Astrocyte (in vitro differentiated cells and primary cell): ENCODE data around the gene SEC23A. TPM values are rescaled to one million over a fixed set of nuclear protein-coding genes. Genes with fewer than 3 reads are reported as not detected.

ENCODE experiments used
- DNase-seq: peaks from one replicate; pipeline ENCODE4 v3.0.0-alpha.2; 2010; ENCODE audit warnings: low read depth
- FAIRE-seq: peaks from 2 replicates; lab custom pipeline; 2011; peaks lifted over from hg19 to GRCh38; lab: Jason Lieb, UNC
- H2AFZ ChIP-seq: 2 replicates; pipeline ENCODE4 v1.6.0; 2012; ENCODE audit warnings: low read depth, low read length, inconsistent platforms
- H3K27ac ChIP-seq: 2 replicates; pipeline ENCODE4 v1.5.1; 2011; ENCODE audit warnings: low read depth, low read length, inconsistent platforms
- H3K27me3 ChIP-seq: 2 replicates; pipeline ENCODE4 v1.6.0; 2011; ENCODE audit warnings: low read length, inconsistent platforms; ENCODE audit not compliant: insufficient read depth
- H3K36me3 ChIP-seq: 2 replicates; pipeline ENCODE4 v1.5.1; 2011; ENCODE audit warnings: low read length, inconsistent platforms; ENCODE audit not compliant: insufficient read depth
- H3K4me1 ChIP-seq: 2 replicates; pipeline ENCODE4 v1.5.1; 2011; ENCODE audit warnings: low read length, inconsistent platforms; ENCODE audit not compliant: insufficient read depth
- H3K4me2 ChIP-seq: 2 replicates; pipeline ENCODE4 v1.6.0; 2012; ENCODE audit warnings: low read length, inconsistent platforms
- H3K4me3 ChIP-seq: 2 replicates; pipeline ENCODE4 v1.5.1; 2011; ENCODE audit warnings: low read depth, mild to moderate bottlenecking, low read length, inconsistent platforms; ENCODE audit not compliant: insufficient read depth
- H3K79me2 ChIP-seq: 2 replicates; pipeline ENCODE4 v1.6.0; 2012; ENCODE audit warnings: mild to moderate bottlenecking, low read length, inconsistent platforms; ENCODE audit not compliant: insufficient read depth
- H3K9ac ChIP-seq: 2 replicates; pipeline ENCODE4 v1.6.0; 2012; ENCODE audit warnings: mild to moderate bottlenecking, low read length, inconsistent platforms
- H3K9me3 ChIP-seq: 2 replicates; pipeline ENCODE4 v1.5.1; 2012; ENCODE audit warnings: low read depth, mild to moderate bottlenecking, low read length, inconsistent platforms; ENCODE audit not compliant: insufficient read depth
- H4K20me1 ChIP-seq: 2 replicates; pipeline ENCODE4 v1.6.0; 2012; ENCODE audit warnings: low read length, inconsistent platforms; ENCODE audit not compliant: insufficient read depth
- H3K27ac Mint-ChIP-seq: one replicate; pipeline ENCODE4 v1.8.0; 2021; ENCODE audit warnings: mild to moderate bottlenecking, mixed read lengths; ENCODE audit not compliant: unreplicated experiment
- H3K27me3 Mint-ChIP-seq: one replicate; pipeline ENCODE4 v1.8.0; 2021; ENCODE audit warnings: low read depth, mixed read lengths; ENCODE audit not compliant: unreplicated experiment
- H3K36me3 Mint-ChIP-seq: one replicate; pipeline ENCODE4 v1.8.0; 2021; ENCODE audit warnings: low read depth, mixed read lengths; ENCODE audit not compliant: unreplicated experiment
- H3K4me1 Mint-ChIP-seq: one replicate; pipeline ENCODE4 v1.8.0; 2021; ENCODE audit warnings: low read depth, mixed read lengths; ENCODE audit not compliant: unreplicated experiment
- H3K4me3 Mint-ChIP-seq: one replicate; pipeline ENCODE4 v1.8.0; 2021; ENCODE audit warnings: mild to moderate bottlenecking, moderate library complexity, mixed read lengths; ENCODE audit not compliant: unreplicated experiment
- H3K9me3 Mint-ChIP-seq: one replicate; pipeline ENCODE4 v1.8.0; 2021; ENCODE audit warnings: mild to moderate bottlenecking, mixed read lengths; ENCODE audit not compliant: unreplicated experiment
- CTCF ChIP-seq: IDR thresholded peaks from 2 replicates; pipeline ENCODE4 v1.5.1; 2011; ENCODE audit warnings: low read depth, mild to moderate bottlenecking, inconsistent platforms, low read length, moderate library complexity; ENCODE audit not compliant: insufficient read depth
- EZH2 ChIP-seq: IDR thresholded peaks from 2 replicates; pipeline ENCODE4 v1.6.1; 2012; ENCODE audit warnings: mild to moderate bottlenecking, low read length, inconsistent platforms; ENCODE audit not compliant: insufficient read depth
- total RNA-seq: library from RNA; stranded (reverse); gene quantifications from 2 replicates; pipeline ENCODE4 v1.2.1, GENCODE V29; 2021

The SEC23A gene
- total RNA-seq, 1 donor from 2014 or later = 229 TPM

- no peaks in the 10 kb centered on the region for H3K27me3 ChIP-seq
- H3K36me3 ChIP-seq = no peaks in the 10 kb centered on the region
- no peak for DNase-seq
- no peak overlapping the region for H3K27ac ChIP-seq
- H3K4me3 ChIP-seq = no peak overlapping the region
- FAIRE-seq = no peak
- Mint-ChIP-seq H3K36me3 (peaks cover 17% of the 10 kb centered on the region), H3K27ac (no peak overlapping the region), H3K4me1 (no peaks in the 10 kb centered on the region), H3K9me3 (no peaks in the 10 kb centered on the region), H3K27me3 (no peaks in the 10 kb centered on the region), H3K4me3 (no peak overlapping the region)
- no peak overlapping the region for H3K9ac ChIP-seq
- no peak for TF ChIP-seq CTCF
- no peak for TF ChIP-seq EZH2
- no peaks in the 10 kb centered on the region for H3K4me1 ChIP-seq
- H2AFZ ChIP-seq = no peak overlapping the region
- H4K20me1 ChIP-seq = peaks cover 7% of the 10 kb centered on the region
- H3K79me2 ChIP-seq = no peaks in the 10 kb centered on the region
- H3K9me3 ChIP-seq = no peaks in the 10 kb centered on the region
- no peak overlapping the region for H3K4me2 ChIP-seq
Observed at GRCh38 chr14:38999949-39000348, 103.1 kb downstream of the SEC23A start.

DNA sequence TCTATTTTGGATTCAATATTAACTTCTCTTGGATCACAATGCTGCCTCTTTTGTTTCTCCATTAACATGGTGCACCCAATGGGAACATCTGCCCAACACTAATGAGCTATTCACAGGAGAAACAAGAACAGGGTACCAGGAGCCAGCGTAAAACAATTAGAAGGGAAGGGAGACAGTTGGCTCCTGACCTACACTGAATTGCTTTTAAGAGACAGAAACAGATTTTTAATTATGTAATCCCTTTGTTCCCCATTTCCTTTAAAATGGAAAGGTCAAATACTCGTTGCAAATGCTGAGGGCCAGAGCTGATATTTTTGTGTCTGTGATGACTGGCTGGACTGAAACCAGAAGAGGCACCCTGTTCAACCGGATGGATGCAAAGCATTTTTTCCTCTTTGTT is 108.3 kb downstream of the SEC23A start:
- Histone ChIP-seq H3K36me3 (no peaks in the 10 kb centered on the region), H3K27me3 (no peaks in the 10 kb centered on the region), H3K79me2 (no peaks in the 10 kb centered on the region), H3K27ac (no peak overlapping the region), H3K9ac (no peak overlapping the region), H3K9me3 (no peaks in the 10 kb centered on the region), H2AFZ (no peak overlapping the region), H3K4me1 (no peaks in the 10 kb centered on the region), H3K4me3 (no peak overlapping the region), H4K20me1 (peaks cover 1% of the 10 kb centered on the region), H3K4me2 (no peak overlapping the region)
- H3K4me1 Mint-ChIP-seq = peaks cover 1% of the 10 kb centered on the region
- TF ChIP-seq CTCF = no peak
- no peak for TF ChIP-seq EZH2
- H3K27ac Mint-ChIP-seq = no peak overlapping the region
- DNase-seq (no peak), FAIRE-seq (no peak)
- peaks cover 4% of the 10 kb centered on the region for H3K9me3 Mint-ChIP-seq
- H3K27me3 Mint-ChIP-seq = no peaks in the 10 kb centered on the region
- no peak overlapping the region for H3K4me3 Mint-ChIP-seq
- peaks cover 15% of the 10 kb centered on the region for H3K36me3 Mint-ChIP-seq

DNA sequence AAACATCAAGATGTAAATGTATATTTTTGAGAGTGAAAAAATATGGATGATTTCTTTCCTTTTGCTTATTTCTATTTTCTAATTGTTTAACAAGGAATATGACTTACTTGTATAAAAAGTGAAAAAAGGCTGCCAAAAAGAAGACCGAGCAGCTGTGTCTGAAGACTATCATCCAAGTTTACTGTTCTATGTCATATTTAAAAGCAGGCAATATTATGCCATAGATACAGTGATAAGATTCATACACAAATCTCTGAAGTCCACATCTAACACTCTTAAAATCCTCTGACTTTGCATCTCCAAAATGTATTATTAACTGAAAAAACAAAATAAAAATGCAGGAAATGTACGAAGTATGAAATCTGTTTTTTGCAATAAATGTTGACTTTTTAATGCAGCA is 109.1 kb downstream of the SEC23A start:
- no peaks in the 10 kb centered on the region for H4K20me1 ChIP-seq
- TF ChIP-seq CTCF (no peak), EZH2 (no peak)
- H3K27me3 ChIP-seq = no peaks in the 10 kb centered on the region
- FAIRE-seq (no peak), DNase-seq (no peak)
- H3K27ac ChIP-seq = no peak overlapping the region
- Mint-ChIP-seq H3K36me3 (peaks cover 15% of the 10 kb centered on the region), H3K27me3 (no peaks in the 10 kb centered on the region), H3K27ac (no peak overlapping the region), H3K9me3 (peaks cover 4% of the 10 kb centered on the region), H3K4me1 (peaks cover 1% of the 10 kb centered on the region), H3K4me3 (no peak overlapping the region)
- H3K9me3 ChIP-seq = no peaks in the 10 kb centered on the region
- no peaks in the 10 kb centered on the region for H3K79me2 ChIP-seq
- no peaks in the 10 kb centered on the region for H3K36me3 ChIP-seq
- no peaks in the 10 kb centered on the region for H3K4me1 ChIP-seq
- no peak overlapping the region for H3K4me2 ChIP-seq
- H2AFZ ChIP-seq = no peak overlapping the region
- H3K4me3 ChIP-seq = no peak overlapping the region
- H3K9ac ChIP-seq = no peak overlapping the region
